ENCODE data around the gene CENPP. TPM values are rescaled to one million over a fixed set of nuclear protein-coding genes. Genes with fewer than 3 reads are reported as not detected.

Gene CENPP
- total RNA-seq, 4 donors from 2014 or later, result 1.5 to 11.6 (median 5.5) TPM

DNA sequence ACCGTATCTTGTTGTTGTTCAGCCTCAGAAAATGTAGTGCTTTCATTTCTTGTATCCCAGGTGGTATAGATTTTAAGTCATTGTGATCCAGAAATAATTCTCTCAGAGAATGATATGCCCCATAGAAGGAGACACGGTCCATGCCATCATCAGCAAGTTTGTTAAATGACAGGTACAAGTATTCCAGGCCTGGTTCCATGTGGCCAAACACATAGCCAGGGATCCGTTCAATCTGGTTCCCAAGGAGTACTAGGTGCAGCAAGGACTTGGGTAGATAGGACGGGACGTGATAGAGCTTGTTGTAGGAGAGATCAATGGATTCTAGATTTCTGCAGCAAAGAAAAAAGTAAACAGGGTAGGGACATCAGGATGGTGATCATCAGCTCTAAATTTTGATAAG, 175.0 kb downstream of the CENPP start:
- Histone ChIP-seq H3K4me3 (replicated peaks in 1 of 3) (no peak overlapping the region), H3K4me1 (peaks cover 4 to 5% of the 10 kb centered on the region in 2 donors), H3K27me3 (no peaks in the 10 kb centered on the region), H3K27ac (no peak overlapping the region), H3K36me3 (no peaks in the 10 kb centered on the region), H3K9me3 (no peaks in the 10 kb centered on the region)
- 98% methylated on average over 5 of the region's 5 CpGs for WGBS, 2 donors
- no peak for TF ChIP-seq POLR2A (IDR thresholded peaks at IDR 0.05)
- TF ChIP-seq CTCF (IDR thresholded peaks at IDR 0.05), result no peak
- DNase-seq, result no peak
- intact Hi-C loops (cut with DNase I), result no loop called here

DNA sequence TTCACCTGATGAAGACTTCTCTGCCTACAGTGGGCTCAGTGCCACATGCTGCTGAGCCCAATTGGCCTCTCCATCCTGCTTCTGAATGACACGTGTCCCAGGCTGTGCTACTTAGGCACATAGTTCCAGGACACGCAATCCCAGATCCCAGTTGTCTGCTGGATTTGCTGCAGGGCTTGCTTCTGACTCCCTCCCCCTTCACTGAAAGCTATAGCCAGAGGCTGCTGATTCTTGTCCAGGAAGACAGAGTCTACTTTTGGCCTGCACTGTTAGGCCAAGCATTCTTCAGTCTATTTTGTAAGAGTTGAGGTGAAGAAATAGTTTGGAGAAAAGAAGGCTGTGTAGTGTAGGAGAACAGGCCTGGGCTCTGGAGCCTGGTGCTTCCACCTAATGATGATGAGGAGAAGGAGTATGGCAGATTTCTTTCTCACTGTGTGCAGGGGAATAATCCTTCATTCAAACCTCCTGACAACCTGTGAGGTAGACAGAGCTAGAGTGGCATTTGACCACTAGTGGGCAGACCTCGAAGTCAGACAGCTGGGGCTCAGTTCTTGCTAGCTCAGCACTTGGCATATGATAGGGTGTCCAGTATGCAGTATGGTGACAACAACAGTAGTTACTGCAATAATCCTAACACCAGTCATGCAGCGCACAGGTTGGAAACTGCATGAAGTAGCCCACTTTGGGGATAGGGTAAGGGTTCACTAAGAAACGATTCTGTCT, 176.1 kb downstream of the CENPP start:
- peaks cover 12 to 16% of the 10 kb centered on the region in 2 donors for H3K4me1 ChIP-seq
- no peak for TF ChIP-seq POLR2A (IDR thresholded peaks at IDR 0.05)
- peak in 1 of 6 experiments; percentile 31 for TF ChIP-seq CTCF (IDR thresholded peaks at IDR 0.05)
- H3K36me3 ChIP-seq, result no peaks in the 10 kb centered on the region
- 82 to 83% methylated on average over 5 of the region's 5 CpGs for WGBS, 2 donors
- no peaks in the 10 kb centered on the region for H3K27me3 ChIP-seq
- peak in 1 of 2 donors; percentile 18 for DNase-seq
- H3K9me3 ChIP-seq, result no peaks in the 10 kb centered on the region
- intact Hi-C loops (cut with DNase I), result no loop called here
- H3K4me3 ChIP-seq (replicated peaks in 1 of 3), result no peak overlapping the region
- H3K27ac ChIP-seq, result no peak overlapping the region

GRCh38 chr9:92503156-92503555, 177.4 kb downstream of the CENPP start:
- H3K36me3 ChIP-seq, result no peaks in the 10 kb centered on the region
- no peak for DNase-seq
- H3K27me3 ChIP-seq, result no peaks in the 10 kb centered on the region
- H3K4me1 ChIP-seq, result peaks cover 12 to 18% of the 10 kb centered on the region in 2 donors
- no peak overlapping the region for H3K27ac ChIP-seq
- H3K4me3 ChIP-seq (replicated peaks in 1 of 3), result no peak overlapping the region
- intact Hi-C loops (cut with DNase I), result no loop called here
- WGBS, 2 donors, result 88 to 92% methylated on average over 2 of the region's 2 CpGs
- no peaks in the 10 kb centered on the region for H3K9me3 ChIP-seq
- TF ChIP-seq POLR2A (IDR thresholded peaks at IDR 0.05) (no peak), CTCF (IDR thresholded peaks at IDR 0.05) (no peak)

GRCh38 chr9:92504881-92505280, 179.1 kb downstream of the CENPP start:
- Histone ChIP-seq H3K4me3 (replicated peaks in 1 of 3) (no peak overlapping the region), H3K4me1 (peaks cover 12 to 18% of the 10 kb centered on the region in 2 donors), H3K36me3 (no peaks in the 10 kb centered on the region), H3K9me3 (no peaks in the 10 kb centered on the region), H3K27me3 (no peaks in the 10 kb centered on the region), H3K27ac (no peak overlapping the region)
- DNase-seq, result no peak
- TF ChIP-seq POLR2A (IDR thresholded peaks at IDR 0.05), result no peak
- TF ChIP-seq CTCF (IDR thresholded peaks at IDR 0.05), result no peak
- intact Hi-C loops (cut with DNase I), result no loop called here
- WGBS, 2 donors, result 86 to 87% methylated on average over 2 of the region's 2 CpGs

DNA sequence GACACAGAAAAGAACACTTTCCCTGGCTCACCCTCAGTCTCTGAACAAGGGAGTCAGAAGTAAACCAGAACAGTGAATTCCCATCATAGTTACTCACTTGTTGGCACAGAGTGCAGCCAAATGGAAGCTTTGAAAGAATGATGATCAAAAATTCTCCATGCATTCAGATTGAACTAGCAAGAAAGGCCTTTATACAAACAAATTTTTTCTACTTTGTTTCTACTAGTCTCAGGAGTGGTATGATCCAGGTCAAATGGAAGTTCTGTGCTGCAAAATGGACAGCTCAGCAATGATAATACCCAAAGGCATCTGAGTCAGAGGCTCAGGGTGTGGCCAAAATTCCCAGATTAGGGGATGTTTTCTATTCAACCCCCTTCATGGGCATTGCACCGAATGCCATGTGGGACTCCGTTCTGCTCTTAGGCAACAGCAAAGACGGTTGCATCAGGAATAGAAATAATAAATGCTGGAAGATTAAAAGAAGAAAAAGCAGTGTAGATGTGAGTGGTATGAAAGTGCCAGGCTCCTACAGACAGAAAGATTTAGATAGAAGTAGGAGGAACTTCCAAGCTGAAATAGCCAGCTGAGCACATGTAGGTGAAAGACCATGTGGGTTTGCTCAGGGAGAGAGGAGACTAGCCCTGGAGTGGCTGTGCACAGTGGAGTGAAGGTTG, 180.6 kb downstream of the CENPP start:
- no peak for TF ChIP-seq POLR2A (IDR thresholded peaks at IDR 0.05)
- no peak for TF ChIP-seq CTCF (IDR thresholded peaks at IDR 0.05)
- Histone ChIP-seq H3K36me3 (no peaks in the 10 kb centered on the region), H3K4me3 (replicated peaks in 1 of 3) (no peak overlapping the region), H3K27me3 (no peaks in the 10 kb centered on the region), H3K27ac (peak overlapping the region in 1 of 3 donors; percentile 13), H3K9me3 (no peaks in the 10 kb centered on the region), H3K4me1 (peaks cover 12 to 18% of the 10 kb centered on the region in 2 donors)
- intact Hi-C loops (cut with DNase I), result no loop called here
- 66 to 78% methylated on average over 3 of the region's 3 CpGs for WGBS, 2 donors
- peak; percentile 3 for DNase-seq

All from thyroid gland (tissue), 4 donors.